ENCODE data around the gene GALNT17. TPM values are rescaled to one million over a fixed set of nuclear protein-coding genes. Genes with fewer than 3 reads are reported as not detected.
A peak's percentile ranks its signal among the peaks of the same experiment; 100 is the strongest.

Gene GALNT17
- total and polyA plus RNA-seq, 11 donors: 16.9 to 116 (median 73.1) TPM

DNA sequence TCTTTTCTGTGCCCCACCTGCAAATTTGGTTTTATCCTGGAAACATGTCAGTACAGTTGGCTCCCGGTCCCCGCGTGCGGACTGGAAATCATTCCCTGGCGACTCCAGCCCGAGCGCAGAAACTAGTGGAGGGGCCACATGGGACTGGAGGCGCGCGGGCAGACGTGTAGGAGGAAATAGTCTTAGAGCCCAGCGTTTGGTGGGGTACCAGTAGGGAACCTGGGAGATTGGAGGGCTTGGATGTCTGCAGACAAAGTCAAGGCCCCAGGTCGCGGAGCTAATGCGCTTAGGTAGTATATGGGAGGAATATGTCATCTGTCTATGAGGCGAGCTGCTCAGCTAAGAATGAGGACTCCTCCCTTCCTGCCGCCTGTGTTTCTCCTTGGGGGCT, 1.3 kb downstream of the GALNT17 start:
- Histone ChIP-seq H3K36me3 (no peaks in the 10 kb centered on the region), H3K9me3 (no peaks in the 10 kb centered on the region), H3K4me1 (peaks cover 0 to 18% (median 0%) of the 10 kb centered on the region in 12 donors), H3K27me3 (peaks cover 0 to 40% (median 8%) of the 10 kb centered on the region in 9 donors), H3K27ac (peak overlapping the region in 7 of 12 donors; percentile 80 to 91 (median 87)), H3K4me3 (peak overlapping the region; percentile 48 to 73 (median 60))
- intact Hi-C loops (cut with DNase I): loop anchor here in 7 of 10 donors (2.0 to 10.0 kb wide), 10 partner anchors 82 to 602 kb away; no protein-coding TSS in a partner anchor
- ATAC-seq: no peak
- no peak for DNase-seq
- TF ChIP-seq POLR2A (IDR thresholded peaks at IDR 0.05): no peak
- WGBS, 4 donors: 3 to 15% (median 7%) methylated on average over 15 to 17 of the region's 17 CpGs

DNA sequence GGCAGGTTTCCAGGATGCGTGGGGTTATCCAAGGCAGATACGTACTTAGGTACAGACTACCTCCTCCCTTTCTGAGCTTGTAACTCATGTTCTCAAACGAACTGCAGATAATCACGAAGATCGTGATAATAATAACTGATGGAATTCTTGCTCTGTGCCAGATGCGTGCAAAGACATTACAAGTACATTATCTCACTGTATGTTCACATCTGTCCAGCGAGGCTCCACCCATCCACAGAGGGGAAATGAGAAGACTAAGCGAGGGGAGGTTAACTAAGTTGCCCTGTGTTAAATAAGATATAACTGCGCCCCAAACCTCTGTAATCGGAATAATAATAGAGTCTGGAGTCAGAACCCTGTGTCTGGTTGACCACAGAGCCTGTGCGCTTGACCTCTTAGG, 1.9 kb downstream of the GALNT17 start:
- intact Hi-C loops (cut with DNase I): loop anchor here in 7 of 10 donors (2.0 to 10.0 kb wide), 10 partner anchors 81 to 601 kb away; no protein-coding TSS in a partner anchor

DNA sequence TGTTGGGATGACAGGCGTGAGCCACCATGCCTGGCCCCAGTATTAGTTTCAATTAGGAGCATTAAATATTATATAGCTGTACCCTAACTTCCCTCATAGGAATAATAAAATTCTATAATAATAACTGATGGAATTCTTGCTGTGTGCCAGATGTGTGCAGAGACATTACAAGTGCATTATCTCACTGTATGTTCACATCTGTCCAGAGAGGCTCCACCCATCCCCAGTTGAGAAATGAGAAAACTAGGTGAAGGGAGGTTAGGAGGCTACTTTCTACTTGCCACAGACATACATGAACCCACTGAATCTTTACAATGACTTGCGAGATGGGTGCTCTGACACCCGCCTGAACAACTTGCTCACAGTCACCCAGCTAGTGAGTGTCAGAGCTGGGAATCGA, 3.2 kb downstream of the GALNT17 start:
- Histone ChIP-seq H3K27ac (peak overlapping the region in 7 of 12 donors; percentile 26 to 71 (median 46)), H3K4me1 (peaks cover 0 to 23% (median 0%) of the 10 kb centered on the region in 12 donors), H3K36me3 (no peaks in the 10 kb centered on the region), H3K4me3 (no peak overlapping the region), H3K27me3 (peaks cover 0 to 31% (median 8%) of the 10 kb centered on the region in 9 donors), H3K9me3 (no peaks in the 10 kb centered on the region)
- DNase-seq (no peak), ATAC-seq (no peak)
- no peak for TF ChIP-seq POLR2A (IDR thresholded peaks at IDR 0.05)
- TF ChIP-seq, protein P1, sequence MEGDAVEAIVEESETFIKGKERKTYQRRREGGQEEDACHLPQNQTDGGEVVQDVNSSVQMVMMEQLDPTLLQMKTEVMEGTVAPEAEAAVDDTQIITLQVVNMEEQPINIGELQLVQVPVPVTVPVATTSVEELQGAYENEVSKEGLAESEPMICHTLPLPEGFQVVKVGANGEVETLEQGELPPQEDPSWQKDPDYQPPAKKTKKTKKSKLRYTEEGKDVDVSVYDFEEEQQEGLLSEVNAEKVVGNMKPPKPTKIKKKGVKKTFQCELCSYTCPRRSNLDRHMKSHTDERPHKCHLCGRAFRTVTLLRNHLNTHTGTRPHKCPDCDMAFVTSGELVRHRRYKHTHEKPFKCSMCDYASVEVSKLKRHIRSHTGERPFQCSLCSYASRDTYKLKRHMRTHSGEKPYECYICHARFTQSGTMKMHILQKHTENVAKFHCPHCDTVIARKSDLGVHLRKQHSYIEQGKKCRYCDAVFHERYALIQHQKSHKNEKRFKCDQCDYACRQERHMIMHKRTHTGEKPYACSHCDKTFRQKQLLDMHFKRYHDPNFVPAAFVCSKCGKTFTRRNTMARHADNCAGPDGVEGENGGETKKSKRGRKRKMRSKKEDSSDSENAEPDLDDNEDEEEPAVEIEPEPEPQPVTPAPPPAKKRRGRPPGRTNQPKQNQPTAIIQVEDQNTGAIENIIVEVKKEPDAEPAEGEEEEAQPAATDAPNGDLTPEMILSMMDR (IDR thresholded peaks at IDR 0.05): no peak
- intact Hi-C loops (cut with DNase I): loop anchor here in 5 of 10 donors (5.0 to 10.0 kb wide), 7 partner anchors 80 to 600 kb away; no protein-coding TSS in a partner anchor
- 80 to 88% (median 84%) methylated on average over 4 of the region's 4 CpGs for WGBS, 4 donors

More for the DNA sequence above, 1.9 kb downstream of the GALNT17 start:
- TF ChIP-seq, protein P1 (IDR thresholded peaks at IDR 0.05): no peak
- TF ChIP-seq POLR2A (IDR thresholded peaks at IDR 0.05): no peak
- ATAC-seq: no peak
- H3K36me3 ChIP-seq: no peaks in the 10 kb centered on the region
- peak overlapping the region in 10 of 12 donors; percentile 48 to 73 (median 61) for H3K4me3 ChIP-seq
- H3K9me3 ChIP-seq: no peaks in the 10 kb centered on the region
- H3K4me1 ChIP-seq: peaks cover 0 to 18% (median 0%) of the 10 kb centered on the region in 12 donors
- DNase-seq: no peak
- peak overlapping the region in 3 of 12 donors; percentile 82 to 89 (median 89) for H3K27ac ChIP-seq
- peaks cover 0 to 37% (median 8%) of the 10 kb centered on the region in 9 donors for H3K27me3 ChIP-seq
- 60 to 67% (median 63%) methylated on average over 11 of the region's 11 CpGs for WGBS, 4 donors

DNA sequence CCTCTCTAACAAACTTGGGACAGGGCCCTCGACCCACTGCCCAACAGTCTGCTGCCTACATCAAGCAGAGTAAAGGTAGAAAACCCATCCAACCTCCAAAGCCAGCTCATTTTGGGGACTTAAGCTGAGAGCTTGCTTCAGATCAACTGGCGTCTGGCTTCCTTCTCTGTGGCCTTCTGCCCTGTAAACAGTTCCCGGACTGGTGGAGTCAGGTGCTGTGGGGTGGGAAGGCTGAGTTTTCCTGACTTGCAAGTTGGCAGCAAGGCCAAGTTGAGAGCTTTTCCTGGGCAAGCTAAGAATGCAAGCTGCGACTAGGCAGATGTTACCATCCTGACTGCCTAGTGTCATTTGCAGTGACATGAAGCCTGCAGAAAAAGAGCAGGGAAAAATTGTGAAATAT, 3.7 kb downstream of the GALNT17 start:
- Histone ChIP-seq H3K4me1 (peaks cover 0 to 26% (median 0%) of the 10 kb centered on the region in 12 donors), H3K36me3 (no peaks in the 10 kb centered on the region), H3K27me3 (peaks cover 0 to 27% (median 6%) of the 10 kb centered on the region in 9 donors), H3K9me3 (no peaks in the 10 kb centered on the region), H3K4me3 (no peak overlapping the region), H3K27ac (peak overlapping the region in 7 of 12 donors; percentile 26 to 71 (median 46))
- ATAC-seq (no peak), DNase-seq (peak in 2 of 5 donors; percentile 25 to 30)
- TF ChIP-seq, protein P1 (IDR thresholded peaks at IDR 0.05): no peak
- TF ChIP-seq POLR2A (IDR thresholded peaks at IDR 0.05): no peak
- WGBS, 4 donors: 31 to 49% (median 37%) methylated on average over 3 to 4 of the region's 4 CpGs
- intact Hi-C loops (cut with DNase I): loop anchor here in 5 of 10 donors (5.0 to 10.0 kb wide), 7 partner anchors 79 to 599 kb away; no protein-coding TSS in a partner anchor

Data from heart left ventricle (tissue), 16 donors.